SK-N-SH (cell line): ENCODE results near the gene TMEM221. TPM values are rescaled to one million over a fixed set of nuclear protein-coding genes. Genes with fewer than 3 reads are reported as not detected.
A peak's percentile ranks its signal among the peaks of the same experiment; 100 is the strongest.

ENCODE experiments used
- CTCF ChIA-PET: fragments of 300-600, 350-600 bp; formaldehyde crosslinking; extraction: SDS; loops from one replicate; lab custom pipeline; 2021; lab: Yijun Ruan, JAX
- POLR2A ChIA-PET: fragments of 350-600 bp; sonication (Branson Sonifier 250); formaldehyde crosslinking; extraction: SDS; loops from one replicate; lab custom pipeline; 2020; ENCODE audit warnings: antibody characterized with exemption, inconsistent platforms; lab: Yijun Ruan, JAX
- DNase-seq: peaks from one replicate; pipeline ENCODE4 v3.0.0; 2012
- H2AFZ ChIP-seq: fragments of 200-600 bp; sonication (generic); 2 replicates; pipeline ENCODE4 v1.8.1; 2016; ENCODE audit warnings: antibody characterized with exemption, mild to moderate bottlenecking, low read depth
- H3F3A ChIP-seq: fragments of 200-600 bp; sonication (generic); replicated peaks from 2 replicates; pipeline ENCODE3; 2016; ENCODE audit warnings: antibody characterized with exemption, mild to moderate bottlenecking; ENCODE audit not compliant: insufficient read depth
- H3K27ac ChIP-seq, 2 experiments: fragments of 200-500 bp in 1 of 2; fragments of 200-600 bp in 1 of 2; sonication (Bioruptor generic) in 1 of 2; sonication (generic), shearing (Covaris generic) in 1 of 2; 2 replicates each; pipeline versions ENCODE4 v1.5.1 to v1.6.1; 2014 to 2016; ENCODE audit warnings: low read depth in 2 of 2, inconsistent platforms in 1 of 2, low read length in 1 of 2, mild to moderate bottlenecking in 1 of 2, mixed read lengths in 1 of 2
- H3K27me3 ChIP-seq: fragments of 200-600 bp; sonication (generic), shearing (Covaris generic); 2 replicates; pipeline ENCODE4 v1.6.1; 2016; ENCODE audit warnings: mixed run types; ENCODE audit not compliant: insufficient read depth
- H3K36me3 ChIP-seq, 2 experiments: fragments of 200-500 bp in 1 of 2; fragments of 200-600 bp in 1 of 2; sonication (Bioruptor generic) in 1 of 2; sonication (generic) in 1 of 2; replicated peaks in 1 of 2; 2 replicates each; pipeline versions ENCODE3 to v1.5.1; 2014 to 2016; ENCODE audit warnings: low read length in 1 of 2, mild to moderate bottlenecking in 1 of 2; ENCODE audit not compliant: insufficient read depth in 2 of 2, control insufficient read depth in 1 of 2
- H3K4me1 ChIP-seq, 2 experiments: fragments of 200-500 bp in 1 of 2; fragments of 200-600 bp in 1 of 2; sonication (Bioruptor generic) in 1 of 2; sonication (generic), shearing (Covaris generic) in 1 of 2; 2 replicates each; pipeline versions ENCODE4 v1.5.1 to v1.6.1; 2014 to 2016; ENCODE audit warnings: low read depth in 1 of 2, low read length in 1 of 2, mixed run types in 1 of 2; ENCODE audit not compliant: insufficient read depth in 2 of 2, control insufficient read depth in 1 of 2
- H3K4me2 ChIP-seq: fragments of 200-600 bp; sonication (generic), shearing (Covaris generic); 2 replicates; pipeline ENCODE4 v1.6.1; 2017; ENCODE audit warnings: mixed run types
- H3K4me3 ChIP-seq, 2 experiments: fragments of 200-500 bp in 1 of 2; fragments of 200-600 bp in 1 of 2; sonication (Bioruptor generic) in 1 of 2; sonication (generic), shearing (Covaris generic) in 1 of 2; 2 replicates each; pipeline versions ENCODE4 v1.5.1 to v1.8.1; 2014 to 2016; ENCODE audit warnings: low read depth in 2 of 2, inconsistent platforms in 1 of 2, low read length in 1 of 2, mild to moderate bottlenecking in 1 of 2, mixed read lengths in 1 of 2, moderate library complexity in 1 of 2
- H3K79me2 ChIP-seq: fragments of 200-600 bp; sonication (generic); 2 replicates; pipeline ENCODE4 v1.8.1; 2017; ENCODE audit warnings: mild to moderate bottlenecking; ENCODE audit not compliant: insufficient read depth
- H3K9ac ChIP-seq: fragments of 200-600 bp; sonication (generic); 2 replicates; pipeline ENCODE4 v1.6.1; 2017; ENCODE audit warnings: mixed run types
- H3K9me2 ChIP-seq: fragments of 200-600 bp; sonication (generic); 2 replicates; pipeline ENCODE4 v1.6.1; 2017; ENCODE audit warnings: mixed run types
- H3K9me3 ChIP-seq: fragments of 200-600 bp; sonication (generic); 2 replicates; pipeline ENCODE4 v1.6.1; 2017; ENCODE audit warnings: mixed run types, mild to moderate bottlenecking, moderate library complexity
- H4K20me1 ChIP-seq: fragments of 200-600 bp; sonication (generic); 2 replicates; pipeline ENCODE4 v1.6.1; 2017; ENCODE audit warnings: mild to moderate bottlenecking, mixed run types; ENCODE audit not compliant: insufficient read depth
- CHD2 ChIP-seq: fragments of 150-350 bp; IDR thresholded peaks from 2 replicates; pipeline ENCODE4 v1.6.1; 2018; ENCODE audit warnings: low read length; ENCODE audit not compliant: partially characterized antibody
- EP300 ChIP-seq, 2 experiments: IDR thresholded peaks; 2 replicates each; pipeline versions ENCODE4 v1.4.0 to v1.6.1; 2012; ENCODE audit warnings: borderline replicate concordance in 1 of 2, low read depth in 1 of 2, low read length in 1 of 2
- EZH2phosphoT487 ChIP-seq: fragments of 200-600 bp; sonication (generic); IDR thresholded peaks from 2 replicates; pipeline ENCODE4 v1.6.1; 2017; ENCODE audit warnings: low read depth, mixed run types, mild to moderate bottlenecking, antibody characterized with exemption, moderate library complexity, borderline replicate concordance
- FOXJ3 ChIP-seq: sonication (generic); formaldehyde crosslinking; IDR thresholded peaks from 2 replicates; pipeline ENCODE4 v1.5.1; 2020; ENCODE audit warnings: mild to moderate bottlenecking, missing genetic modification reagents
- MAX ChIP-seq: IDR thresholded peaks from 2 replicates; pipeline ENCODE4 v1.4.0; 2012; ENCODE audit warnings: low read depth
- MEF2A ChIP-seq: IDR thresholded peaks from 2 replicates; pipeline ENCODE4 v1.4.0; 2012; ENCODE audit warnings: low read depth, borderline replicate concordance
- NFIC ChIP-seq: IDR thresholded peaks from 2 replicates; pipeline ENCODE4 v1.4.0; 2012; ENCODE audit warnings: borderline replicate concordance
- POLR2AphosphoS5 ChIP-seq: IDR thresholded peaks from 2 replicates; pipeline ENCODE4 v1.6.1; 2012; ENCODE audit warnings: low read depth, low read length
- RAD21 ChIP-seq: IDR thresholded peaks from 2 replicates; pipeline ENCODE4 v1.6.1; 2012; ENCODE audit warnings: mild to moderate bottlenecking, low read length
- RCOR1 ChIP-seq: fragments of 150-350 bp; IDR thresholded peaks from 2 replicates; pipeline ENCODE4 v1.6.1; 2017; ENCODE audit warnings: antibody characterized with exemption, low read length
- SIN3A ChIP-seq: IDR thresholded peaks from 2 replicates; pipeline ENCODE4 v1.6.1; 2012; ENCODE audit warnings: low read depth, mild to moderate bottlenecking, low read length, moderate library complexity, borderline replicate concordance
- SMC3 ChIP-seq: IDR thresholded peaks from 2 replicates; pipeline ENCODE4 v1.6.1; 2012; ENCODE audit warnings: low read depth, low read length, improper control_type of control experiment
- TCF12 ChIP-seq: IDR thresholded peaks from 2 replicates; pipeline ENCODE4 v1.4.0; 2012
- USF2 ChIP-seq: fragments of 150-350 bp; IDR thresholded peaks from 2 replicates; pipeline ENCODE4 v1.6.1; 2017; ENCODE audit warnings: antibody characterized with exemption, low read length, low read depth, borderline replicate concordance
- YY1 ChIP-seq: IDR thresholded peaks from 2 replicates; pipeline ENCODE4 v1.4.0; 2012; ENCODE audit warnings: low read depth, mild to moderate bottlenecking
- WGBS: methylation state at CpG from one replicate; pipeline ENCODE4 v1.1.6; 2017; ENCODE audit warnings: low lambda C conversion rate; 5-methylcytosine and 5-hydroxymethylcytosine counted together
- polyA plus RNA-seq, 3 experiments: library from polyadenylated mRNA; depleted of rRNA; stranded (reverse); fragments of >200 nt; gene quantifications; 2 replicates each; pipeline ENCODE4 v1.2.3, GENCODE V29; 2012
- TF ChIP-seq, protein P1 (sequence below): fragments of 150-350 bp; IDR thresholded peaks from 2 replicates; pipeline ENCODE4 v1.6.1; 2016; ENCODE audit warnings: mild to moderate bottlenecking, low read depth, low read length
- TF ChIP-seq, protein P2 (sequence below): IDR thresholded peaks from 2 replicates; pipeline ENCODE4 v1.4.0; 2012; ENCODE audit warnings: low read depth, borderline replicate concordance
- TF ChIP-seq, protein P3 (sequence below): IDR thresholded peaks from 2 replicates; pipeline ENCODE4; 2012
- TF ChIP-seq, protein P4 (sequence below): IDR thresholded peaks from 2 replicates; pipeline ENCODE4 v1.6.1; 2012; ENCODE audit warnings: mild to moderate bottlenecking, low read depth, low read length, moderate library complexity

The TMEM221 gene
- polyA plus RNA-seq, 1 of the 3 experiments (the other 2 are of a cell fraction), result 0.62 TPM

DNA sequence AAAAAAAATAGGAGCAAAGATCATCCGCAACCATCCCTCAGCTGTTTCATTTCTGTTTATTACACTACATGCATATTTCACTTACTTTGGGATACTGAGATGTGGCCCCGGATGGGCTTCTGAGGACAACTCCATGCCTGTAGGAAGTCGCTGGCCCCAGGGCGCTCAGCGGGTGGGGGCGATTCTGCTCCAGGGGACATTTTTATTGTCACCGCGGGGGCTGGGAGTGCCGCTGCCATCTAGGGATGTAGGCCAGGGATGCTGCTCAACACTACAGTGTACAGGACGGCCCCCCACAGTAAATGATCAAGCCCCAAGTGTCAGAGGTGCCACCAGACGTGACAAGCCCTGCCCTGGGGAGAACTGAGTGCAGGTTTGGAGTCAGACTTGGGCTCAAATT is 36.7 kb downstream of the TMEM221 start:
- DNase-seq, result peak; percentile 9
- H2AFZ ChIP-seq, result no peak overlapping the region
- no peaks in the 10 kb centered on the region for H3K36me3 ChIP-seq
- no peaks in the 10 kb centered on the region for H4K20me1 ChIP-seq
- ChIA-PET POLR2A (no interaction called here), CTCF (interaction anchor here (0.9 to 3.0 kb wide), 5 partner anchors 18 to 53 kb away, joined by 3 to 12 read pairs (median 5); partner anchors contain the start of genes CCDC194 and TMEM221)
- H3K9ac ChIP-seq, result no peak overlapping the region
- H3K9me2 ChIP-seq, result no peaks in the 10 kb centered on the region
- H3K79me2 ChIP-seq, result no peaks in the 10 kb centered on the region
- no peaks in the 10 kb centered on the region for H3K9me3 ChIP-seq
- TF ChIP-seq MAX, result no peak
- no peak for TF ChIP-seq RCOR1
- no peak for TF ChIP-seq EZH2phosphoT487
- TF ChIP-seq CHD2, result no peak
- TF ChIP-seq, protein P1, sequence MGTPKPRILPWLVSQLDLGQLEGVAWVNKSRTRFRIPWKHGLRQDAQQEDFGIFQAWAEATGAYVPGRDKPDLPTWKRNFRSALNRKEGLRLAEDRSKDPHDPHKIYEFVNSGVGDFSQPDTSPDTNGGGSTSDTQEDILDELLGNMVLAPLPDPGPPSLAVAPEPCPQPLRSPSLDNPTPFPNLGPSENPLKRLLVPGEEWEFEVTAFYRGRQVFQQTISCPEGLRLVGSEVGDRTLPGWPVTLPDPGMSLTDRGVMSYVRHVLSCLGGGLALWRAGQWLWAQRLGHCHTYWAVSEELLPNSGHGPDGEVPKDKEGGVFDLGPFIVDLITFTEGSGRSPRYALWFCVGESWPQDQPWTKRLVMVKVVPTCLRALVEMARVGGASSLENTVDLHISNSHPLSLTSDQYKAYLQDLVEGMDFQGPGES, result no peak
- TF ChIP-seq MEF2A, result no peak
- TF ChIP-seq, protein P2, sequence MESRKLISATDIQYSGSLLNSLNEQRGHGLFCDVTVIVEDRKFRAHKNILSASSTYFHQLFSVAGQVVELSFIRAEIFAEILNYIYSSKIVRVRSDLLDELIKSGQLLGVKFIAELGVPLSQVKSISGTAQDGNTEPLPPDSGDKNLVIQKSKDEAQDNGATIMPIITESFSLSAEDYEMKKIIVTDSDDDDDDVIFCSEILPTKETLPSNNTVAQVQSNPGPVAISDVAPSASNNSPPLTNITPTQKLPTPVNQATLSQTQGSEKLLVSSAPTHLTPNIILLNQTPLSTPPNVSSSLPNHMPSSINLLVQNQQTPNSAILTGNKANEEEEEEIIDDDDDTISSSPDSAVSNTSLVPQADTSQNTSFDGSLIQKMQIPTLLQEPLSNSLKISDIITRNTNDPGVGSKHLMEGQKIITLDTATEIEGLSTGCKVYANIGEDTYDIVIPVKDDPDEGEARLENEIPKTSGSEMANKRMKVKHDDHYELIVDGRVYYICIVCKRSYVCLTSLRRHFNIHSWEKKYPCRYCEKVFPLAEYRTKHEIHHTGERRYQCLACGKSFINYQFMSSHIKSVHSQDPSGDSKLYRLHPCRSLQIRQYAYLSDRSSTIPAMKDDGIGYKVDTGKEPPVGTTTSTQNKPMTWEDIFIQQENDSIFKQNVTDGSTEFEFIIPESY, result no peak
- TF ChIP-seq, protein P3, sequence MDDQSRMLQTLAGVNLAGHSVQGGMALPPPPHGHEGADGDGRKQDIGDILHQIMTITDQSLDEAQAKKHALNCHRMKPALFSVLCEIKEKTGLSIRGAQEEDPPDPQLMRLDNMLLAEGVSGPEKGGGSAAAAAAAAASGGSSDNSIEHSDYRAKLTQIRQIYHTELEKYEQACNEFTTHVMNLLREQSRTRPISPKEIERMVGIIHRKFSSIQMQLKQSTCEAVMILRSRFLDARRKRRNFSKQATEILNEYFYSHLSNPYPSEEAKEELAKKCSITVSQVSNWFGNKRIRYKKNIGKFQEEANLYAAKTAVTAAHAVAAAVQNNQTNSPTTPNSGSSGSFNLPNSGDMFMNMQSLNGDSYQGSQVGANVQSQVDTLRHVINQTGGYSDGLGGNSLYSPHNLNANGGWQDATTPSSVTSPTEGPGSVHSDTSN, result no peak
- no peak overlapping the region for H3K27ac ChIP-seq
- H3K27me3 ChIP-seq, result no peaks in the 10 kb centered on the region
- H3K4me1 ChIP-seq, result peaks cover 0 to 7% of the 10 kb centered on the region in 2 experiments; a peak in 1 of 4 replicates
- H3K4me3 ChIP-seq, result no peak overlapping the region
- H3F3A ChIP-seq, result no peaks in the 10 kb centered on the region
- no peak overlapping the region for H3K4me2 ChIP-seq
- WGBS, result 90% methylated on average over 11 of the region's 11 CpGs

DNA sequence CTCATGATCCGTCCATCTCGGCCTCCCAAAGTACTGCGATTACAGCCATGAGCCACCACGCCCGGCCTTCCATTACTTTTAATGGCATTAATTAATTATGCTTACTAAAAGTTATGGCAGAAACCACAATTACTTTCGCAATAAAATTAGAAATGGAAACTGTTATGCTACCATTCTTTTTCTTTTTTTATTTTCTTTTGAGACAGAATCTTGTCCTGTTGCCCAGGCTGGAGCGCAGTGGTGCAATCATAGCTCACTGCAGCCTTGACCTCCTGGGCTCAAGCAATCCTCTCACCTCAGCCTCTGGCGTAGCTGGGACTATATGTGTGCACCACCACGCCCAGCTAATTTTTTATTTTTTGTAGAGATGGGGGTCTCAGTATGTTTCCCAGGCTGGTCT is 38.5 kb downstream of the TMEM221 start:
- Histone ChIP-seq H3K9me3 (no peaks in the 10 kb centered on the region), H3K9ac (no peak overlapping the region), H3K36me3 (no peaks in the 10 kb centered on the region), H3F3A (no peaks in the 10 kb centered on the region), H3K27ac (no peak overlapping the region), H4K20me1 (no peaks in the 10 kb centered on the region)
- WGBS, result 93% methylated on average over 9 of the region's 9 CpGs
- POLR2A ChIA-PET, result no interaction called here
- TF ChIP-seq SIN3A, result no peak
- TF ChIP-seq YY1, result no peak
- no peak for TF ChIP-seq RAD21
- no peak for TF ChIP-seq USF2
- TF ChIP-seq, protein P4, sequence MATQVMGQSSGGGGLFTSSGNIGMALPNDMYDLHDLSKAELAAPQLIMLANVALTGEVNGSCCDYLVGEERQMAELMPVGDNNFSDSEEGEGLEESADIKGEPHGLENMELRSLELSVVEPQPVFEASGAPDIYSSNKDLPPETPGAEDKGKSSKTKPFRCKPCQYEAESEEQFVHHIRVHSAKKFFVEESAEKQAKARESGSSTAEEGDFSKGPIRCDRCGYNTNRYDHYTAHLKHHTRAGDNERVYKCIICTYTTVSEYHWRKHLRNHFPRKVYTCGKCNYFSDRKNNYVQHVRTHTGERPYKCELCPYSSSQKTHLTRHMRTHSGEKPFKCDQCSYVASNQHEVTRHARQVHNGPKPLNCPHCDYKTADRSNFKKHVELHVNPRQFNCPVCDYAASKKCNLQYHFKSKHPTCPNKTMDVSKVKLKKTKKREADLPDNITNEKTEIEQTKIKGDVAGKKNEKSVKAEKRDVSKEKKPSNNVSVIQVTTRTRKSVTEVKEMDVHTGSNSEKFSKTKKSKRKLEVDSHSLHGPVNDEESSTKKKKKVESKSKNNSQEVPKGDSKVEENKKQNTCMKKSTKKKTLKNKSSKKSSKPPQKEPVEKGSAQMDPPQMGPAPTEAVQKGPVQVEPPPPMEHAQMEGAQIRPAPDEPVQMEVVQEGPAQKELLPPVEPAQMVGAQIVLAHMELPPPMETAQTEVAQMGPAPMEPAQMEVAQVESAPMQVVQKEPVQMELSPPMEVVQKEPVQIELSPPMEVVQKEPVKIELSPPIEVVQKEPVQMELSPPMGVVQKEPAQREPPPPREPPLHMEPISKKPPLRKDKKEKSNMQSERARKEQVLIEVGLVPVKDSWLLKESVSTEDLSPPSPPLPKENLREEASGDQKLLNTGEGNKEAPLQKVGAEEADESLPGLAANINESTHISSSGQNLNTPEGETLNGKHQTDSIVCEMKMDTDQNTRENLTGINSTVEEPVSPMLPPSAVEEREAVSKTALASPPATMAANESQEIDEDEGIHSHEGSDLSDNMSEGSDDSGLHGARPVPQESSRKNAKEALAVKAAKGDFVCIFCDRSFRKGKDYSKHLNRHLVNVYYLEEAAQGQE, result no peak
- TF ChIP-seq POLR2AphosphoS5, result no peak
- no peak for TF ChIP-seq MAX
- TF ChIP-seq SMC3, result no peak
- TF ChIP-seq EP300 (IDR thresholded peaks at IDR 0.05; ENCODE audit: borderline replicate concordance in 1 of 2, low read depth in 1 of 2, low read length in 1 of 2), result no peak
- no peak for TF ChIP-seq FOXJ3 (CRISPR knock-in tag)
- no peak for TF ChIP-seq NFIC
- no peak for TF ChIP-seq TCF12
- TF ChIP-seq, all 33 proteins: peak for 0
- Histone ChIP-seq H3K4me1 (peaks cover 0 to 21% of the 10 kb centered on the region in 2 experiments; a peak in 1 of 4 replicates), H3K4me2 (no peak overlapping the region), H3K4me3 (no peak overlapping the region), H3K79me2 (no peaks in the 10 kb centered on the region), H3K9me2 (no peaks in the 10 kb centered on the region), H3K27me3 (no peaks in the 10 kb centered on the region), H2AFZ (no peak overlapping the region)
- DNase-seq, result no peak
- CTCF ChIA-PET, result no interaction called here
